Heart right ventricle (tissue), 16 donors: ENCODE results near the gene GRIP2. TPM values are rescaled to one million over a fixed set of nuclear protein-coding genes. Genes with fewer than 3 reads are reported as not detected.

Experiments used
- ATAC-seq, 8 donors: fragments of 200-7000 bp; cut with Tn5 transposase; one replicate each; pipeline ENCODE4 v1.9.1; 2020; ENCODE audit warnings: mild to moderate bottlenecking in 8 of 8, moderate library complexity in 8 of 8, moderate number of reproducible peaks in 1 of 8
- DNase-seq, 2 donors: peaks; one replicate each; pipeline ENCODE4 v3.0.0-alpha.2; 2020
- H3K27ac ChIP-seq, 10 donors: fragments of 200-600 bp; sonication (generic) in 2 of 10; one replicate each; pipeline versions ENCODE4 v1.5.0 to v1.8.0; 2020 to 2022; ENCODE audit warnings: mild to moderate bottlenecking in 3 of 10
- H3K27me3 ChIP-seq, 7 donors: fragments of 200-600 bp; one replicate each; pipeline ENCODE4 v1.8.0; 2021 to 2022; ENCODE audit warnings: mild to moderate bottlenecking in 2 of 7
- H3K36me3 ChIP-seq, 9 donors: fragments of 200-600 bp; sonication (generic) in 1 of 9; one replicate each; pipeline versions ENCODE4 v1.5.0 to v1.8.0; 2020 to 2022; ENCODE audit warnings: mild to moderate bottlenecking in 2 of 9
- H3K4me1 ChIP-seq, 9 donors: fragments of 200-600 bp; sonication (generic) in 1 of 9; one replicate each; pipeline versions ENCODE4 v1.5.0 to v1.8.0; 2020 to 2022; ENCODE audit warnings: mild to moderate bottlenecking in 4 of 9
- H3K4me3 ChIP-seq, 10 donors: fragments of 200-600 bp; sonication (generic) in 2 of 10; one replicate each; pipeline versions ENCODE4 v1.5.0 to v1.8.0; 2020 to 2022; ENCODE audit warnings: mild to moderate bottlenecking in 7 of 10, moderate library complexity in 2 of 10
- H3K9me3 ChIP-seq, 11 donors: fragments of 200-600 bp in 10 of 11; sonication (generic) in 2 of 11; one replicate each; pipeline versions ENCODE4 v1.5.0 to v1.8.0; 2013 to 2022; ENCODE audit warnings: mild to moderate bottlenecking in 2 of 11, control low read depth in 1 of 11, moderate library complexity in 1 of 11
- CTCF ChIP-seq, 9 donors: fragments of 200-600 bp; sonication (generic) in 2 of 9; IDR thresholded peaks; one replicate each; pipeline versions ENCODE4 v1.5.0 to v1.8.0; 2021 to 2022; ENCODE audit warnings: antibody characterized with exemption in 9 of 9, mild to moderate bottlenecking in 5 of 9, moderate library complexity in 1 of 9
- WGBS, 2 donors: extraction: QIAGEN DNeasy Blood & Tissue Kit; methylation state at CpG; one replicate each; pipeline ENCODE4 v1.1.7; 2013; ENCODE audit warnings: inconsistent platforms in 1 of 2; 5-methylcytosine and 5-hydroxymethylcytosine counted together
- intact Hi-C, 10 donors: fragments of 100-400 bp; cut with DNase I; formaldehyde crosslinking; loops; one replicate each; pipeline versions ENCODE4 v1.11.1 to v1.14.2; 2022
- polyA plus RNA-seq, 2 donors: library from polyadenylated mRNA; stranded (reverse); fragments of 200-250 nt; gene quantifications; one replicate each; pipeline ENCODE4 v1.2.3, GENCODE V29; 2013
- total RNA-seq, 10 donors: library from RNA; stranded (reverse); fragmentation: NEBNext Ultra II Directional in 3 of 10; extraction: Animal tissue kit (Norgen Biotek cat#: 25700) in 3 of 10; gene quantifications; one replicate each; pipeline versions ENCODE4 v1.2.1 to v1.2.4, GENCODE V29; 2021 to 2023
- donor health status: Arrhythmogenic right ventricular cardiomyopathy.
- donor health status: ischemic (EF 13 %, LVEDD 7.1; RV severe dilation, severe dysfunction).
- donor health status: healthy with polysubstance abuse.
- donor health status: DM: no; HTN: yes; CAD: no.
- donor health status: DM: no; HTN: no; CAD: no.
- donor health status: ischemic (EF 25% LVEDD 6.9; RV normal size, moderate dysfunction).
- donor health status: ischemic (EF 25% LVEDD 5.7; RV mildly dilated, moderate dysfunction).
- donor health status: healthy.
- donor health status: DM: yes; HTN: yes; CAD: no.
- donor health status: Ischemic cardiomyopathy.
- donor health status: ischemic (EF 35%, LVEDD 5.7; RV mildly dilated, moderate dysfunction).
- donor health status: nonischemic (EF 11% LVEDD 7.7; RV severe dilation, severe dysfunction).
- donor health status: DM: yes; HTN: yes; CAD: no.
- donor health status: PGD.
- donor health status: ischemic (EF 29% LVEDD 5.4; RV normal size, mild dysfunction).
- donor health status: nonischemic (EF 23%, LVEDD 6.1; RV moderate dilation, normal function).

Gene GRIP2
- total and polyA plus RNA-seq, 12 donors, result 7.4 to 70.1 (median 39.4) TPM

GRCh38 chr3:14440531-14441239 is 99.5 kb downstream of the GRIP2 start:
- WGBS, 2 donors, result 66 to 67% methylated on average over 11 of the region's 11 CpGs
- Histone ChIP-seq H3K9me3 (no peaks in the 10 kb centered on the region), H3K27me3 (peaks cover 0 to 45% (median 15%) of the 10 kb centered on the region in 7 donors), H3K4me3 (no peak overlapping the region), H3K27ac (peak overlapping the region in 3 of 10 donors; percentile 22 to 47 (median 41)), H3K36me3 (peaks cover 0 to 28% (median 5%) of the 10 kb centered on the region in 9 donors), H3K4me1 (peaks cover 40 to 74% (median 66%) of the 10 kb centered on the region in 9 donors)
- ATAC-seq (peak in 1 of 8 donors; percentile 31), DNase-seq (no peak)
- intact Hi-C loops, result loop anchor here in 1 of 10 donors (5.0 kb wide), 2 partner anchors 42 to 472 kb away; no protein-coding TSS in a partner anchor
- TF ChIP-seq CTCF (IDR thresholded peaks at IDR 0.05), result no peak

- no peaks in the 10 kb centered on the region for H3K9me3 ChIP-seq
- peak overlapping the region in 7 of 10 donors; percentile 3 to 71 (median 41) for H3K27ac ChIP-seq
- TF ChIP-seq CTCF (IDR thresholded peaks at IDR 0.05), result no peak
- intact Hi-C loops, result loop anchor here in 1 of 10 donors (5.0 kb wide), 2 partner anchors 42 to 472 kb away; no protein-coding TSS in a partner anchor
- H3K27me3 ChIP-seq, result peaks cover 0 to 41% (median 10%) of the 10 kb centered on the region in 7 donors
- no peak for DNase-seq
- peaks cover 0 to 22% (median 0%) of the 10 kb centered on the region in 9 donors for H3K36me3 ChIP-seq
- 54 to 57% methylated on average over 3 of the region's 3 CpGs for WGBS, 2 donors
- H3K4me1 ChIP-seq, result peaks cover 40 to 80% (median 72%) of the 10 kb centered on the region in 9 donors
- H3K4me3 ChIP-seq, result no peak overlapping the region
- no peak for ATAC-seq
Measured at GRCh38 chr3:14440168-14440518, 100.0 kb downstream of the GRIP2 start.

GRCh38 chr3:14439501-14440167 is 100.5 kb downstream of the GRIP2 start:
- Histone ChIP-seq H3K4me3 (peak overlapping the region in 1 of 10 donors; percentile 4), H3K36me3 (peaks cover 0 to 17% (median 0%) of the 10 kb centered on the region in 9 donors), H3K27me3 (peaks cover 0 to 37% (median 5%) of the 10 kb centered on the region in 7 donors), H3K9me3 (no peaks in the 10 kb centered on the region), H3K27ac (peak overlapping the region in 7 of 10 donors; percentile 4 to 71 (median 35)), H3K4me1 (peaks cover 40 to 85% (median 77%) of the 10 kb centered on the region in 9 donors)
- peak; percentile 80 to 86 for DNase-seq
- WGBS, 2 donors, result 18 to 33% methylated on average over 13 of the region's 13 CpGs
- ATAC-seq, result peak; percentile 14 to 64 (median 48)
- TF ChIP-seq CTCF (IDR thresholded peaks at IDR 0.05), result no peak
- intact Hi-C loops, result loop anchor here in 2 of 10 donors (5.0 kb wide), 3 partner anchors 37 to 473 kb away; partner anchors contain the start of gene SLC6A6 (in 1 of the 2)

Other genes with a start within 250 kb of the GRIP2 start
- gene SLC6A6, start 137.7 kb downstream of the GRIP2 start, total RNA-seq, result 10 to 100 TPM; 11.4 to 68.7 (median 44.0) TPM
- 10 to 100 TPM in 1 of 2 donors, 1 to 10 TPM in 1; 7.7 to 55.4 TPM for gene SLC6A6, start 137.7 kb downstream of the GRIP2 start, polyA plus RNA-seq
- gene CCDC174, start 111.4 kb upstream of the GRIP2 start, total RNA-seq, result 10 to 100 TPM in 9 of 10 donors, 1 to 10 TPM in 1; 10.0 to 15.4 (median 11.6) TPM
- gene CCDC174, start 111.4 kb upstream of the GRIP2 start, polyA plus RNA-seq, result 10 to 100 TPM; 10.1 to 18.6 TPM
- gene C3orf20, start 134.8 kb upstream of the GRIP2 start, total RNA-seq, result under 1 TPM in 5 of 10 donors, not detected in 5; 0.10 to 0.36 (median 0.16) TPM
- not detected for gene C3orf20, start 134.8 kb upstream of the GRIP2 start, polyA plus RNA-seq